GM12878 (cell line): ENCODE results near the gene MAGI1. TPM values are rescaled to one million over a fixed set of nuclear protein-coding genes. Genes with fewer than 3 reads are reported as not detected.

Experiments
- ATAC-seq: fragments of 200-7000 bp; cut with Tn5 transposase; 3 replicates; pipeline ENCODE4 v1.9.1; 2020; ENCODE audit warnings: mild to moderate bottlenecking, moderate library complexity
- BruUV-seq: library from RNA; stranded (reverse); fragments of 400-500 nt; replicated peaks from 2 replicates; lab custom pipeline; 2021; lab: Mats Ljungman, UMichigan
- CTCF ChIA-PET: fragments of 300-600 bp; sonication (Branson Sonifier 250); formaldehyde crosslinking; extraction: SDS; loops from one replicate; lab custom pipeline; 2021; ENCODE audit warnings: inconsistent platforms; lab: Yijun Ruan, JAX
- POLR2A ChIA-PET: fragments of 350-600 bp; formaldehyde crosslinking; extraction: SDS; loops from one replicate; lab custom pipeline; 2021; ENCODE audit warnings: inconsistent platforms; lab: Charles Lee
- RAD21 ChIA-PET: fragments of 300-600 bp; sonication (Branson Sonifier 250); formaldehyde crosslinking; loops from one replicate; lab custom pipeline; 2023; ENCODE audit warnings: antibody characterized with exemption; ENCODE audit not compliant: unreplicated experiment; lab: Charles Lee
- SMC1A ChIA-PET: fragments of 300-600 bp; sonication (Branson Sonifier 250); formaldehyde crosslinking; loops from one replicate; lab custom pipeline; 2023; ENCODE audit not compliant: unreplicated experiment, uncharacterized antibody; lab: Charles Lee
- DNase-seq: peaks from one replicate; pipeline ENCODE4 v3.0.0-alpha.2; 2011; ENCODE audit warnings: low read depth, low spot score
- FAIRE-seq: peaks from 3 replicates; lab custom pipeline; 2011; peaks lifted over from hg19 to GRCh38; lab: Jason Lieb, UNC
- H2AFZ ChIP-seq: 2 replicates; pipeline ENCODE4 v1.6.0; 2011; ENCODE audit warnings: low read depth, low read length, control low read depth; ENCODE audit not compliant: control insufficient read depth
- H3K27ac ChIP-seq: 2 replicates; pipeline ENCODE4 v1.5.1; 2011; ENCODE audit warnings: control low read depth; ENCODE audit not compliant: control insufficient read depth, insufficient read depth
- H3K27me3 ChIP-seq, 2 experiments: replicated peaks in 1 of 2; 2 replicates each; pipeline versions ENCODE4 v1.6.0 to v1.6.1; 2011; ENCODE audit warnings: low read length in 1 of 2; ENCODE audit not compliant: control insufficient read depth in 2 of 2, insufficient read depth in 2 of 2
- H3K36me3 ChIP-seq, 2 experiments: 2 replicates each; pipeline ENCODE4 v1.5.1; 2011; ENCODE audit warnings: low read length in 1 of 2; ENCODE audit not compliant: control insufficient read depth in 2 of 2, insufficient read depth in 2 of 2
- H3K4me1 ChIP-seq: 2 replicates; pipeline ENCODE4 v1.6.1; 2011; ENCODE audit warnings: mild to moderate bottlenecking, low read length, moderate library complexity, mixed read lengths; ENCODE audit not compliant: control insufficient read depth, insufficient read depth
- H3K4me2 ChIP-seq: 2 replicates; pipeline ENCODE4 v1.6.0; 2011; ENCODE audit warnings: control low read depth; ENCODE audit not compliant: control insufficient read depth, insufficient read depth
- H3K4me3 ChIP-seq: fragments of 200-600 bp; sonication (generic); 2 replicates; pipeline ENCODE4 v1.5.1; 2016
- H3K79me2 ChIP-seq: 2 replicates; pipeline ENCODE4 v1.6.0; 2011; ENCODE audit warnings: low read length; ENCODE audit not compliant: control insufficient read depth, insufficient read depth
- H3K9ac ChIP-seq: 2 replicates; pipeline ENCODE4 v1.8.0; 2011; ENCODE audit warnings: low read length, control low read depth, mixed read lengths; ENCODE audit not compliant: control insufficient read depth, insufficient read depth
- H3K9me3 ChIP-seq: replicated peaks from 3 replicates; pipeline ENCODE4 v1.5.1; 2011; ENCODE audit warnings: mild to moderate bottlenecking, low read length; ENCODE audit not compliant: control insufficient read depth, insufficient read depth
- H4K20me1 ChIP-seq: 2 replicates; pipeline ENCODE4 v1.6.0; 2011; ENCODE audit not compliant: control insufficient read depth, insufficient read depth
- BRCA1 ChIP-seq: IDR thresholded peaks from 2 replicates; pipeline ENCODE4 v1.6.1; 2011; ENCODE audit warnings: low read depth, low read length, improper control_type of control experiment
- ELK1 ChIP-seq: IDR thresholded peaks from 2 replicates; pipeline ENCODE4 v1.6.1; 2012; ENCODE audit warnings: low read depth, low read length, improper control_type of control experiment
- MTA3 ChIP-seq: IDR thresholded peaks from 2 replicates; pipeline ENCODE4 v1.6.1; 2012; ENCODE audit warnings: low read length, inconsistent platforms, borderline replicate concordance
- MXI1 ChIP-seq: fragments of 150-350 bp; IDR thresholded peaks from 2 replicates; pipeline ENCODE4 v1.6.1; 2011; ENCODE audit warnings: low read depth, mild to moderate bottlenecking, inconsistent platforms, low read length, improper control_type of control experiment
- NBN ChIP-seq: fragments of 450-650 bp; IDR thresholded peaks from 2 replicates; pipeline ENCODE4 v1.6.1; 2016
- NFXL1 ChIP-seq: fragments of 450-650 bp; IDR thresholded peaks from 2 replicates; pipeline ENCODE4 v1.6.1; 2017; ENCODE audit warnings: antibody characterized with exemption, mild to moderate bottlenecking, borderline replicate concordance
- RBBP5 ChIP-seq: fragments of 200-600 bp; sonication (generic); conservative IDR thresholded peaks from 2 replicates; pipeline ENCODE4 v1.6.1; 2016
- RCOR1 ChIP-seq: conservative IDR thresholded peaks from 2 replicates; pipeline ENCODE4 v1.6.1; 2012; ENCODE audit warnings: low read depth, low read length, improper control_type of control experiment
- SIX5 ChIP-seq: IDR thresholded peaks from 2 replicates; pipeline ENCODE4 v1.6.1; 2011; ENCODE audit warnings: mild to moderate bottlenecking, low read depth, low read length, moderate library complexity; ENCODE audit not compliant: severe bottlenecking
- ZZZ3 ChIP-seq: IDR thresholded peaks from 2 replicates; pipeline ENCODE4 v1.6.1; 2011; ENCODE audit warnings: low read depth; ENCODE audit not compliant: control insufficient read depth, insufficient read length
- WGBS: methylation state at CpG from one replicate; pipeline ENCODE4 v1.1.6; 2016; ENCODE audit warnings: low lambda C conversion rate; ENCODE audit not compliant: insufficient replicate concordance, insufficient coverage; ENCODE audit errors: missing lambda C conversion rate; 5-methylcytosine and 5-hydroxymethylcytosine counted together
- in situ Hi-C: fragments of 300-500 bp; cut with MboI; formaldehyde crosslinking; loops from 9 replicates; pipeline ENCODE4 v1.14.3; 2018; ENCODE audit warnings: mixed read lengths
- intact Hi-C: fragments of 100-400 bp; cut with micrococcal nuclease; formaldehyde crosslinking; loops from one replicate; pipeline ENCODE4 v1.14.2; 2022; ENCODE audit not compliant: unreplicated experiment
- polyA plus RNA-seq, 11 experiments: library from polyadenylated mRNA; depleted of rRNA in 4 of 11; unstranded in 6 of 11; stranded (reverse) in 5 of 11; fragments of >200 nt; fragmentation: Nextera tagmentation in 4 of 11; fragmentation: Illumina TruSeq in 1 of 11; extraction: Ambion mirVana in 4 of 11; extraction: Trizol in 1 of 11; gene quantifications; 1 replicate in 1 of 11; 2 replicates in 10 of 11; pipeline versions ENCODE4 v1.2.1 to v1.2.3, GENCODE V29; 2011 to 2016; ENCODE audit warnings: inconsistent platforms in 2 of 11, missing spikeins in 2 of 11, low read depth in 1 of 11
- total RNA-seq, 4 experiments: library from RNA; depleted of rRNA in 3 of 4; stranded (reverse); fragments of >200 nt in 3 of 4; fragmentation: Illumina TruSeq in 1 of 4; extraction: Trizol in 1 of 4; gene quantifications; 2 replicates each; pipeline versions ENCODE4 v1.2.1 to v1.2.3, GENCODE V29; 2013 to 2021
- TF ChIP-seq, protein P1 (sequence below): IDR thresholded peaks from 2 replicates; pipeline ENCODE4 v1.6.1; 2012; ENCODE audit warnings: mild to moderate bottlenecking, low read depth, low read length

The MAGI1 gene
- total and polyA plus RNA-seq, 10 of the 15 experiments (the other 5 are each of a cell fraction or from before 2014, with no cell fraction given) = 0.02 to 3.3 (median 0.29) TPM; not detected in 1

DNA sequence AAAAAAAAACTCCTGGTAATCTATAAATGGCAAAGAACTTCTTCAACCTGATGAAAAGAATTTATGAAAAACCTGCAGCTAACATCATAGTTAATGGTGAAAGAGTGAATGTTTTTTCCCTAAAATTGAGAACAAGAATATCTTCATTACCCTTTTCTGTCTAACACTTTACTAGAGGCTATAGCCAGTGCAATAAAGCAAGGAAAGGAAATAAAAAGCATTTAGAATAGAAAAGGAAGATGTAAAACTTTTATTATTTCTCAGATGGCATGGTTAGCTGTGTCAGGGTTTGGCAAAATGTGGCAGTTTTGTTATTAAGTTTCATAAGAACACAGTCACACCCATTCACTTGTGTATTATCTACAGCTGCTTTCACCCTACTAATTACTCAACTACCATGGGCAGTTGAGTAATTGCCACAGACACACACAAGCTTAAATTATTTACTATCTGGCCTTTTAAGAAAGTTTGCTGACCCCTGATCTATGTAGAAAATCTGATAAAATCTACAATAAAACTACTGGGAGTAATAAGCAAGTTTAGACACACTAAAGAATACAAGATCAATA is 465.1 kb downstream of the MAGI1 start:
- ChIA-PET POLR2A (no interaction called here), CTCF (no interaction called here), SMC1A (no interaction called here), RAD21 (no interaction called here)
- no peak overlapping the region for H3K4me2 ChIP-seq
- TF ChIP-seq ZZZ3 = no peak
- H2AFZ ChIP-seq = no peak overlapping the region
- H3K9ac ChIP-seq = no peak overlapping the region
- H3K9me3 ChIP-seq = no peaks in the 10 kb centered on the region
- DNase-seq = no peak
- no peaks in the 10 kb centered on the region for H3K36me3 ChIP-seq
- no peaks in the 10 kb centered on the region for H3K79me2 ChIP-seq
- no peak overlapping the region for H3K27ac ChIP-seq
- no peaks in the 10 kb centered on the region for H3K27me3 ChIP-seq
- ATAC-seq = no peak
- in situ Hi-C loops (no loop called here), intact Hi-C loops (no loop called here)
- no peak for FAIRE-seq
- H4K20me1 ChIP-seq = no peaks in the 10 kb centered on the region
- H3K4me3 ChIP-seq = no peak overlapping the region
- no peaks in the 10 kb centered on the region for H3K4me1 ChIP-seq
- no TSS peak for BruUV-seq

- POLR2A ChIA-PET = no interaction called here
- in situ Hi-C loops = no loop called here
- Histone ChIP-seq H3K4me3 (no peak overlapping the region), H3K4me2 (no peak overlapping the region), H4K20me1 (no peaks in the 10 kb centered on the region), H3K27ac (no peak overlapping the region), H3K4me1 (no peaks in the 10 kb centered on the region), H3K9me3 (no peaks in the 10 kb centered on the region), H3K9ac (no peak overlapping the region), H2AFZ (no peak overlapping the region), H3K27me3 (no peaks in the 10 kb centered on the region), H3K36me3 (no peaks in the 10 kb centered on the region), H3K79me2 (no peaks in the 10 kb centered on the region)
- ATAC-seq (no peak), DNase-seq (no peak), FAIRE-seq (no peak)
- RAD21 ChIA-PET = no interaction called here
- BruUV-seq = no TSS peak
- intact Hi-C loops = no loop called here
- CTCF ChIA-PET = no interaction called here
- SMC1A ChIA-PET = interaction anchor here (0.6 kb wide), 1 partner anchor 32 kb away, joined by 3 read pairs; no protein-coding TSS in a partner anchor
- WGBS = 0% methylated on average over 2 of the region's 2 CpGs
- no peak for TF ChIP-seq BRCA1
- TF ChIP-seq RCOR1 = no peak
- TF ChIP-seq ELK1 = no peak
- TF ChIP-seq RBBP5 = no peak
- TF ChIP-seq, protein P1, sequence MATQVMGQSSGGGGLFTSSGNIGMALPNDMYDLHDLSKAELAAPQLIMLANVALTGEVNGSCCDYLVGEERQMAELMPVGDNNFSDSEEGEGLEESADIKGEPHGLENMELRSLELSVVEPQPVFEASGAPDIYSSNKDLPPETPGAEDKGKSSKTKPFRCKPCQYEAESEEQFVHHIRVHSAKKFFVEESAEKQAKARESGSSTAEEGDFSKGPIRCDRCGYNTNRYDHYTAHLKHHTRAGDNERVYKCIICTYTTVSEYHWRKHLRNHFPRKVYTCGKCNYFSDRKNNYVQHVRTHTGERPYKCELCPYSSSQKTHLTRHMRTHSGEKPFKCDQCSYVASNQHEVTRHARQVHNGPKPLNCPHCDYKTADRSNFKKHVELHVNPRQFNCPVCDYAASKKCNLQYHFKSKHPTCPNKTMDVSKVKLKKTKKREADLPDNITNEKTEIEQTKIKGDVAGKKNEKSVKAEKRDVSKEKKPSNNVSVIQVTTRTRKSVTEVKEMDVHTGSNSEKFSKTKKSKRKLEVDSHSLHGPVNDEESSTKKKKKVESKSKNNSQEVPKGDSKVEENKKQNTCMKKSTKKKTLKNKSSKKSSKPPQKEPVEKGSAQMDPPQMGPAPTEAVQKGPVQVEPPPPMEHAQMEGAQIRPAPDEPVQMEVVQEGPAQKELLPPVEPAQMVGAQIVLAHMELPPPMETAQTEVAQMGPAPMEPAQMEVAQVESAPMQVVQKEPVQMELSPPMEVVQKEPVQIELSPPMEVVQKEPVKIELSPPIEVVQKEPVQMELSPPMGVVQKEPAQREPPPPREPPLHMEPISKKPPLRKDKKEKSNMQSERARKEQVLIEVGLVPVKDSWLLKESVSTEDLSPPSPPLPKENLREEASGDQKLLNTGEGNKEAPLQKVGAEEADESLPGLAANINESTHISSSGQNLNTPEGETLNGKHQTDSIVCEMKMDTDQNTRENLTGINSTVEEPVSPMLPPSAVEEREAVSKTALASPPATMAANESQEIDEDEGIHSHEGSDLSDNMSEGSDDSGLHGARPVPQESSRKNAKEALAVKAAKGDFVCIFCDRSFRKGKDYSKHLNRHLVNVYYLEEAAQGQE = no peak
- no peak for TF ChIP-seq NFXL1
- TF ChIP-seq NBN = no peak
- no peak for TF ChIP-seq SIX5
- no peak for TF ChIP-seq MTA3
- no peak for TF ChIP-seq MXI1
Measured at GRCh38 chr3:65572175-65572777, 466.4 kb downstream of the MAGI1 start.
